ENCODE results near the gene RNPS1. TPM values are rescaled to one million over a fixed set of nuclear protein-coding genes. Genes with fewer than 3 reads are reported as not detected.

The RNPS1 gene
- total RNA-seq, 2 donors from 2014 or later, result 98.8 to 120 TPM

DNA sequence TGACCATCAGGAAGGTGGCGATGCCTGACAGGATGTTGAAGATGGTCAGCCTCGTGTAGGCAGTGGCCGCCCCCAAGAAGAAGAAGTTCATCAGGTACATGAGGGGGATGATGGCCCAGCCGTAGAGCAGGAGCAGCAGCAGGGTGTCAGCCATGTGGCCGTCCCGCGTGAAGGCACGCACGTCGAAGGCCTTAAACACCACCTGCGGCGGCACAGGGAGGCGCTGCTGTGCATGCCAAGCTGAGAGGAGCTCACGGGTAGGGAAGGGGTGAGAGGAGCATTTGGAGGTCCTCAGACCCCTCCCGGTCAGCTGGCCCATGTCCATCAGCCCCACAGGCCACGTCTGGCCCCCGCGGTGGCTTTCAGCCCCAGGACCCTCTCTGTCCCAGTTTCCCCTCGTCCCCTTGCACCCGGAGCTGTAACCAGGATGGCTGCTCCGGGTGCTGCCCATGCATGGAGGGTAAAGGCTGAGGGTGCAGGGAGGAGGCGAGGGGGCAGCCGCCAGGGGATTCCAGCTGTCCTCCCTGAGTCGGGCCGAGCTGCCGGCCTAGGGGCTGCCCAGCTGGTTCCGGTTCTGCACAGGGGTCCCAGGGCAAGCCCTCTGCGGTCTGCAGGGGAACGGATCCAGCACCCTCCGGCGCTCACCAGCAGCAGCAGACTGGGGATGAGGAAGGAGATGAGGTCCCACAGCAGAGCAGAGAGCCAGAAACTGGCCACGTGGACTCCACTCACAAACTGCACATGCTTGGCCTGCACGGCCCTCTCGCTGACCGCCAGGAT lies 17.1 kb upstream of the RNPS1 start:
- intact Hi-C loops (cut with DNase I), result no loop called here

DNA sequence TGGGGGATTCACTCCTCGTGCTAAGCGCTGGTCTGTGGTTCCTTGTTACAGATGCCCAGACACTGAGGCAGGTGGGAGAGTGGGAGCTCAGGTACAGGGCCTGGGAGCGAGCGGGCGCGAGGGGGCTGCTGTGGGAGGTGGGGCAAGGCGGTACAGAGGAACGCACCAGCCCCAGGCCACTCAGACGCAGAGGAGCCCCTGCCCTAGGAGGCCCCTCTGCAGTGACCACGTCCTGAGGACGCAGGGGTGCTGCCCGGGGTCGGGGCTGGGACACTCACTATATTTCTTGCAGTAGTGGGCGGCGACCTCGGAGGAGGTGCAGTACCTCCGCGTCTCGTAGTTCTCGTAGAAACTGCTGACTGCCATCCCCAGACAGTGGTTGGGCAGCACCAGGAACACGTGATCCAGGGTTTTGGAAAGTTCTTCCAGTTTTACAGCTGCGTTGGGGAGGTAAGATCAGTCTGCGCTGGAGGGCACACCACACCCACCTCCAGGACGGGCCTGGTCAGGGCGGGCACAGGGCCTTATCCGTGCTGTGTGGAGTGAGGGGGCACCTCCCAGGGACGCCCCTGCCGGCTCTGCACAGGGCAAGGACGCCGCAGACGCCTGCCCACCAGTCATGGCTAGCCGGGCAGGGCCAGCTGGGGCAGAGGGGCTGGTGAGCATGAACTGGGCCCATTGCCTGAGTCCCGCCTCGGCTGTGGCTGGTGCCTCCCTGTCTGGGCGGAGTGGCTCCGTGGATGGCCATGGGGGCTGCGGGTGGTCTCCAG lies 16.3 kb upstream of the RNPS1 start:
- ATAC-seq (no peak), DNase-seq (no peak)
- intact Hi-C loops (cut with DNase I), result no loop called here

More for the DNA sequence above, 17.1 kb upstream of the RNPS1 start:
- no peak for ATAC-seq
- DNase-seq, result no peak

DNA sequence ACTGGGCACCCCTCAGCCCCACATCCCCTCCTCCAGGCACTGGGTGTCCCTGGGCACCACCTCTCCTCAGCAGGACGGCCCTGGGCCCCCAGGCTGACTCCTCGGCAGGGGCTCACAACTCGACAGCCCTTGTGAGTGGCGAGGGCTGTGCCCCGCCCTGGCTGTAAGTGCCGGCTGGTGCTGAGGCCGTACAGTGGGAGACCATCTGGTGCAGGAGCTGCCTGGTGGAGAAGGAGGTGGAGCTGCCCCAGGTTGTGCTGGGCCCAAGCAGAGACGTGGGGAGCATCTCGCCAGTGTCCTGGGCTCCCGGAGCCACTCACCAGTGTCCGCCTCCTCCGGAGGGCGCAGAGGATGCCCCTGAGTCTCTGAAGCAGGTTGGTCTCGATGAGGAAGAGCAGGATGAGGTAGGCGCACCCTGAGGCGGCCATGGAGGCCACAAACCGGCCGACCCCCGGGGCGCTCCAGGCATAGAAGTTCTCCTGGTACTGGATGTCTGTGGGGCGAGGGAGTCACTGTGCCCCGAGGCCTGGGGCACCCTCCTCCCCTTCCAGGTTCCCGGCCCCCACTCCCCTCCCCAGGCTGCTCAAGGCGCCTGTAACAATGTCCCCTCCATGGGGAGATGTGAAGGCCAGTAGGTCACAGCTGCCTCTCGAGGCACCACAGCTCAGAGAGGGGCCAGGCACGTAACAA lies 15.1 kb upstream of the RNPS1 start:
- DNase-seq (no peak), ATAC-seq (no peak)
- intact Hi-C loops (cut with DNase I), result no loop called here

DNA sequence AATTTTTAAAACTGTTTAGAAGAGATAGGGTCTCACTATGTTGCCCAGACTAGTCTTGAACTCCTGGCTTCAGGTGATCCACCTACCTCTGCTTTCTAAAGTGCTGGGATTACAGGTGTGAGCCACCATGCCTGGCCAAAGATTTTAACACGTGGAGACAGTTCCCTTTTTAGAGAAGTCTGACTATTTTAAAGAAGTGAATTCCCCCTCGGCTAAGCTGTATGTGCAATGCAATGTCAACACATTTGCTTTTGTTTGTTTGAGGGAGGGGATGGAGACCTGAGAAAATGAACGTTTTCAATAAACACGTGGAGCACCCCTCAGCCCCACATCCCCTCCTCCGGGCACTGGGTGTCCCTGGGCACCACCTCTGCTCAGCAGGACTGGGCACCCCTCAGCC lies 14.3 kb upstream of the RNPS1 start:
- DNase-seq, result no peak
- no peak for ATAC-seq
- intact Hi-C loops (cut with DNase I), result no loop called here

DNA sequence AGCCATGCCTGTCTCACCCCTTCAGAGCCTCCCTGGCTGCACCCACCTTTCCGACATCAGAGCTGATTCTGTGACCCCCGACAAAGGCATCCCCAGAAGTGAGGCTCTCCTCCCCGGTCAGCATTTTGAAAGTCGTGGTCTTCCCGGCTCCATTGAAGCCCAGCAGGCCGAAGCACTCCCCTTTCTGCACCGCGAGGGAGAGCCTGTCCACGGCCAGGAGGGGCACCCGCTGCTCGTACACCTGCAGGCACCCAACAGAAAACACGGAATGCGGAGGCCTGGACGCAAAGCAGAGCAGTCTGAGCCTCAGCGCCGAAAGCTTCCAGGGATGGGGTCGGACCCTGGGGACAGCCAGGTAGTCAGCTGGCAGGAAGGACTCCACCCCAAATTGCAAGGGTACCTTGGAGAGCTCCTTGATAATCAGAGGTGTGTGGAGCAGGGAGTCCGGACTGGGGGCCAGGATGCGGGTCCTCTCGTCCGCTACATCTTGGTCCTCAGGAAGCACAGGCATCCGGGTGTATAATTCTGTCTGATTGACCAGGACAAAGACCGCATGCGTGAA lies 13.1 kb upstream of the RNPS1 start:
- ATAC-seq (no peak), DNase-seq (no peak)
- intact Hi-C loops (cut with DNase I), result no loop called here

DNA sequence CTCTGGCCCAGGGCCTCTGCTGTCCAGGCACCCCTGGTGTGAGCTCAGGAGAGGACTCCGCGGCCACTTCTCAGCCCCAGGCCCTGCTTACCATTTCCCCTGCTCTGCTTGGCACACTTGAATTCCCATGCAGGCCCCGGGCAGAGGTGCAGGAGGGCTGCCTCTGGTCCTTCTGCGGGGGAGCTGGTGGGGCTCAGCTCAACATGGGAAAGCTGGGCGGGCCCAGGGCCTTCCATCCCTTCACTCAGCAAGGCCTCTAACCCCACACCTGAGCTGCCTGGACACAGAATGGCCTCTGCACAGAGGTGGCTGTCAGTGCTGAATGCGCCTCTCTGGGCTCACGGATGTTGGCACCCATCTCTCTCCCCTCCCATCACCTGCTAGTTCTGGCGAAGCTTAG lies 12.5 kb upstream of the RNPS1 start:
- no peak for DNase-seq
- intact Hi-C loops (cut with DNase I), result no loop called here

DNA sequence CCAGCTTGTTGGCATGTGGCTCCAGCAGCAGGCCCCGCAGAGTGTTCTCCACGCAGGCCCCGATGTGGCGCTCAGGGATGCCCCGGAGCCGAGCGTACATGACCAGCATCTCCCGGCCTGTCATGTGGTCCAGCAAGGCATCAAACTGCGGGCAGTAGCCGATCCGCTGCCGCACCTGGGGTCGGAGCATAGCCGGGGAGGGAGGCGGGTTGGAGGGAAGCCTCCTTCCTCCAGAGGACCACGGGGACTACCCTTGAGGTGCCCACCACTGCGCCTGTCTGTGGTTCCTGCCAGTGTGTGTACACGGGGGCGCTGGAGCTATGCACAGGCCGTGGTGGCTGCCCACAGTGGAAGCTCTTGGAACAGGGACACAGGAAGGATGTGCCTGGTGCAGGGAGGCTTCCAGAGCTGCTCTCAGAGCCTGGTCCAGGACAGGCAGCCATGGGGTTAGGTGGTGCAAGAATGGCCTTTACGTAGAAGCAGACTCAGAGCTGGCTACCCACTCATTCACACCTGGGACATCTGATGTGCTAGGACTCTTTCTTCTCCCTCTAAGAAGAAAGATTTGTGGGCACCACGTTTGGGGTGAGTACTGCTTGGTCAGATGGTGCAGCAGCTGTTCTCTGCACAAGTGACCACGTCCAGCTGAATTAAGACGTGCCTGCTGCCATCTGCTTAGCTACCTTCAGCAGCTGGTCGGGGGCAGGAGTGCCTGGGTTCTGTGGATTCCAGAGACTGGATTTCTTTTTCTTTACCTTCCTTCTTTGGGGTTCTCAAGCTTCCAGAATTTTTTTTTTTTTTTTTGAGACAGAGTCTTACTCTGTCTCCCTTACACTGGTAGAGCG lies 11.3 kb upstream of the RNPS1 start:
- no peak for ATAC-seq
- DNase-seq, result no peak
- intact Hi-C loops (cut with DNase I), result no loop called here

More for the DNA sequence above, 12.5 kb upstream of the RNPS1 start:
- no peak for ATAC-seq

DNA sequence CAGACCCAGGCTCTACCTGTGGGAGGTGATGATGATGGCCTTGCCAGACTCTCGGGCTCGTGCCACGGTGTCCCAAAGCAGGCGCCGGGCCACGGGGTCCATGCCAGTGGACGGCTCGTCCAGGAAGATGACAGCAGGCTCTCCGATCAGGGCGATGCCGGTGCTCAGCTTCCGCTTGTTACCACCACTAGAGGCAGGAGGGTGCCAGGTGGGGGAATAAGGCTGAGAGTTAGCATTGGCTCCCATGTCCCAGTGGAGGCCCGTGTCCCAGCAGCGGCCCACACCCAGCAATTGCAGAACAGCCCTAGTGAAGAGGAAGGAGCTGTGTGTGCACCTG lies 10.3 kb upstream of the RNPS1 start:
- intact Hi-C loops (cut with DNase I), result no loop called here

DNA sequence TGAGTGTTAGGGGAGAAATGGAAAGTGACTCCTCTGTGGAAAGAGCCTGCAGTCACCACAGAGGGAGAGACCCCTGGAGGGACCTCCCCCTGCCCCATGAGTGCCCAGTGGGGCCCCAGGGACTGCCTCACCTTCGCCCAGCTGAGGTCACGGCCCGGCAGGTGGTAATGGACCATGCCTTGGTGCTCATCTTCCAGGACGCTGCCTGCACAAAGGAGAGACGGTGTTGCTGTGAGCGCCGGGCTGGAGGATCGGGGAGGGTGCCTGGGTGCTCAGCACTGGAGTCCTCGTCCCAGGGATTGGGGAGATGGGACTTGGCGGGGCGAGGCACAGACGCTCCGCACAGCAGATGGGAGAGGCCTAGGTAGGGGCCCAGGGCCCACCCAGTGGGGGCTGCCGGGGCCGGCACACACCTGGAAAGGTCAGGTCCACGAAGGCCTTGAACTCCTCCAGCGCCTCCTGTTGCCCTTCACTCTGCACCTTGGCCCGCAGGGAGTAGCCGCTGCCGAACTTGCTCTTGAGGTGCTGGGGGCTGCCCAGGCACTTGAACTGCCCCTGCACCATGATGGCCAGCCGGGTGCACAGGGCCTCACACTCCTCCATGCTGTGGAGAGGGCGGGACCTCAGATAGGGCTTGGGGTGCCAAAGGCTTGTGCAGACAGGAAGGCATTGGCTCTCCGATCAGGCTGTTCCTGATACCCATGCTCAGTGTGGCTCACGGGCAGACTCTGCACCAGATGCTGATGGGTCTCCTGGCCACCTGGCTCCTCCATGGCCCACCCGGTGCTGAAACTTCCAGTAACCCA lies 9.7 kb upstream of the RNPS1 start:
- DNase-seq (no peak), ATAC-seq (no peak)
- intact Hi-C loops (cut with DNase I), result no loop called here

More for the DNA sequence above, 10.3 kb upstream of the RNPS1 start:
- no peak for DNase-seq
- ATAC-seq, result no peak

DNA sequence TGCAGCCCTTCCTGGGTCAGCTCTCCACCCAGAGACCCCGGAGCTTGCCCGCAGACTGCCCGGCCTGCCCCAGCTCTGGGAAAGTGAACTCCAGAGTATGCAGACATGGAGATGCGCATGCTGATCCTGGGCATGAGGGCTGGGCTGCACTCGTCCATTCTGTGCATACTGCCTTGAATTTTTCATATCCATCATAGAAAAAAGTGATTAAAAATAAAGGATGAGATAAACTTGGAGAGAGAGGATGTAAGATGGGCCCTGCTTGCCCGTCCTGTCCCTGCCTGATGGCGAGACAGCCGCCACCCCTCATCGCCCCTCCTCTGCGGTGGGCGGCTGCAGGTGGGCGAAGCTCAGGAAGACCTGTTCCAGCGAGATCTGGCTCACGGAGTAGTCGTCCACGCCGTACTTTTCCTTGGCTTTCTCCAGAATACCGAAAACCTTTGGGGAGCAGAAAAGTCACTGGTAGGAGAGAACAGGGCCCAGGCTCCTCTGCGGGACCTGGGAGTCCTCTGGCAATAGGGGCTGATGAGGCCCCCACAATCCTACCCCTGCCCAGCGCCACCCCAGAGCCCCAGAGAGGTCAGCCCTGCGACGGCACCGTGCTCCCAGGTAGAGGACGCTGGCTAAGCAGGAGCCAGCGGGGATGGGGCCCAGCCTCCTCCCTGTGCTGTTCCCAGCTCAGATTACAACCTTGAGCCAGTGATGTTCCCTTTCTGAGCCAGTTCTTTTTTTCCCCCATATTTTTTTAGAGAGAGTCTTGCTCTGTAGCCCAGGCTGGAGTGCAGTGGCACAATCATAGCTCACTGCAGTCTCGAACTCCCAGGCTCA lies 8.7 kb upstream of the RNPS1 start:
- no peak for ATAC-seq
- DNase-seq, result no peak
- intact Hi-C loops (cut with DNase I), result no loop called here

DNA sequence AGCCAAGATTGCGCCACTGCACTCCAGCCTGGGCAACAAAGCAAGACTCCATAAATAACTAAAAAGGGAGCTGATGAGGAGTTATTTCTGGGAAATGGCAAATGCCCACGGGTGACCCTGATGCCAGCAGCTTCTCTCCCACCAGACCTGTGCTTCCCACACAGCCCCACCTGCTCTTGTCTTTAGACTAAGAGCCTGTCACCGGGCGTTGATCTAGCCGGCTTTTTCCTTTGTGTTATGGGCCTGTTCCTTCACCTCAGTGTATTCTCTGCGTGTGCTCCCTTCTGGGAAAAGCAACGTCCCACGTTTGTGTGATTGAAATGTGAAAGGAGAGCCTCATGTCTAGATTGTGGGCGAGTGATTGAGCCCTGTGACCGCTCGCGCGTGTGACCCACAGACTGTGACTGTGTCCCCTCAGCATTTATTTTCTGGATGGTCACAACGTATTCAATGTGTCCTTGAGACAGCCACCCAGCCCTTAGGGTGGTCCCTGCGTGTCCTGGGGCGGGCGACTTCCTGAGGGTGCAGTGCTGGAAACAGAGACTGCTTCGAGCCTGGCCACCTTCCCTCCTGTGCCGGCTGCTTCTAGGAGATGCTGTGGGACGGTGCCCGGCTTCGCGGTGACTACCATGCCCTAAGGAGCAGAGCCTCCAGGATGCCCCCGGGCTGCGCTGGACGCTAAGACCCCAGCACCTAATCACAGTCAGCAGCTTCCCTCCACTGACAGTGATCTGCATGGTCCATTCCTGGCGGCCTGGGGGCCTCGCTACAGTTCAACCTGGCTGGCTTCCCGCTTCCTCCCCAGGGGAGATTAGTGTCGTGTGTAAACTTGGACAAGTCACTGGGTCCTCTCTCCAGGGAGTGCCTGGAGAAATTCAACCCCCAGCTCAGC lies 7.8 kb upstream of the RNPS1 start:
- DNase-seq (no peak), ATAC-seq (no peak)
- intact Hi-C loops (cut with DNase I), result no loop called here

DNA sequence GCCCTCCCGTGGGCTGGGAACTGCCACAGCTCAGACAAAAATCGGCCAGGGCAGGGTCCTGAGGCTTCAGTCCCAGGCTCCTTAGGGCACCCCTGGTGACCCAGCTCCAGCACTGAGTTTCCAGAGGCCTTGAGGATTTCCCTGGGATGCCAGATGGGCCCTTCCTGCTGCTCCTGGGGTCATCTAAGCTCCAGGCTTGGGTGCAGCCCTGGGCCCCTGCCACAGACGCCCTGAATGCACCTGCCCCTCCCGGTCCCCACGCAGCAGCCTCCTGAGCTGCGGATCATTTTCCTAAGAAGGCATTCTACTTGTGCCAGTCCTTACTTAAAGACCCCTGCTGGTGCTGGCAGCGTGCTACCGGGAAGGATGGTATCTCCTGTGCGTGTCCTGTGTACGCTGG lies 6.0 kb upstream of the RNPS1 start:
- ATAC-seq (no peak), DNase-seq (no peak)
- intact Hi-C loops (cut with DNase I), result no loop called here

DNA sequence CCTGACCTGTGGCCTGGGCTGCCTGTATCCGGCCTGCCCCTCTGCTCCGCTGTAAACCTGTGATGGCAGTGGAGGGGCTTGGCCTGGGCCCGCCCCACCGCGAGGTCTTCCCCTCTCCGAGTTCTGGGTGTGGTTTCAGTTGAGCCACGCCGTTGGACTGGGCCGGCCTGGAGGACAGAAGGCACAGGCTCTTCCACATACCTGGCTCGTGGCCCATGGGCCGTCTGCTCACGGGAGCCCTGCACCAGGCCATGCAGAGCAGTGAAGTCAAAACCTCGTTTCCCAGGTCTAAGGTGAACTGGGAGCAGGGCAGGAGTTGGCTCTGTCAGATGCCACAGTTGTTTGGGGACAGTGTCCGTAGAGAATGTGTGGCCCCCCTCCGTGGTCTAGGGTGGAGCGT lies 5.6 kb upstream of the RNPS1 start:
- DNase-seq (no peak), ATAC-seq (no peak)
- intact Hi-C loops (cut with DNase I), result no loop called here

DNA sequence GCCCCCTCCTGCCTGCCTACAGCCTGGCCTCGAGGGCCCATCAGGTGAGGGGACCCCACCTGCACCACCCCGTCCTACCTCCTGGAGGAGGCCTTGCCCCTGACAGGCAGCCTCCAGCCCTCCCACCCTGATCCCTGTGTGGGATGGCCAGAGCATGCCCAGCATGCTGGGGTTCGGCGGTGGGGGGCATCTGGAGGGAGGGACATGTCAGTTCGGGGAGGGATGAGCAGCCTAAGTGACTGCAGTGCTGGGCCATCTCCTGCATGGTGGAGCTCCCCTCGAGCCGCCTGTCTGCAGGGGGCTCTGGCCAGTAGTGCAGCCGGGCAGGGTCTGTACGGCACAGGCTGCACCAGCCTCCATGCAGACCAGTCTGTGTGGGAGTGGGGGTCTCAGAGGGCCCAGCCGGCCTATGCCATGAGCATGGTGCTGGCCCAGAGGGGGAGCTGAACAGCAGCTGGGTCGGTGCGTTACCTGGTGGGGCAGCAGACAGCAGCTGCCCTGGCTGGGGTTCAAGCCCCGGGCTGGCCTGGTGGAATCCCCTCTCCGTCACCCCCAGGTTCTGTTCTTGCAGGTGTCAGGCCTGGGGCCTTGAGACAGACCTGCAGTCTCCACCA lies 4.0 kb upstream of the RNPS1 start:
- no peak for ATAC-seq
- intact Hi-C loops (cut with DNase I), result no loop called here
- no peak for DNase-seq

DNA sequence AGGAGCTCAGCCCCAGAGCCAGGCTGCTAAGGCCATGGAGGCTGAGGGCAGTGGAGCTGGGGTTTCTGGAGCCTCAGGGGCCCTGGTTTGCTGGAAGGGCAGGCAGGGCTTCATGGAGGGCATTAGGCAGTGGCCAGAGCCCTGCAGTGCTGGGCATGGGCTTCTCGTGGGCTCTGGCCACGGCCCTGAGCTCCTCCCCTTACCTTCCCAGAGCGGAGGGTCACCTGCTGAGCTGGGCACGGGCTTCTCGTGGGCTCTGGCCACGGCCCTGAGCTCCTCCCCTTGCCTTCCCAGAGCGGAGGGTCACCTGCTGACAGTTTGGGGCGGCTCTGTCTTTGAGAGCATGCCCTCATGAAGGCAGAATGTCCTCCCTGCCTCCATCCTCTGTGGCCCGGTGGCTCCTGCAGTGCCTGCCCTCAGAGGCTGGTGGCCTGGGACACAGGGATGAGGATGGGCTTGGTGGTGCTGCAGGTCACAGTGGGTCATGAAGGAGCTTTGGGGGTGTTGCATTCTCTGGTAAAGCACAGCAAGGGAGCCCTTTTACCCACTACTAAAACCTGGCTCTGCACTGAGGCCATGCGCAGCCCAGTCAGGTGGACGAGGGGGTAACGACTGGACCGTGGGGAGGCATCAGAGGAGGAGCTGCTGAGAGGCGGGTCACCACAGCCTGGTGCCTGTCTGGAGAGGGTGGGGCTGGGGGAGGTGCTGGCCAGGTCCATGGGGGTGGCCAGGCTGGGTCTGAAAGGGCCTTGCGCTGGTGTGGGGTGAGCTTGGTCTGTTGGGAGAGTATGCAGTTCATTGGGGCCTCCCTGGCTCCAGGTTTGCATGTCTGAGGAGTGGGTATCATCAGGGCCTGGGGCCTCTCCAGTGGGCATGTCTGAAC lies 2.9 kb upstream of the RNPS1 start:
- DNase-seq, result no peak
- ATAC-seq, result no peak
- intact Hi-C loops (cut with DNase I), result no loop called here
